LoVo (cell line): Measurements from ENCODE around the gene DTX2.
"Not testable (repeated sequence)": the region's sequence is repeated elsewhere in the genome, so short reads cannot be mapped to it uniquely, and the experiment has no call there.

Experiments
- DNase-seq: peaks from one replicate; pipeline ENCODE4 v3.0.0-alpha.2; 2016; ENCODE audit warnings: low spot score

Gene DTX2

DNA sequence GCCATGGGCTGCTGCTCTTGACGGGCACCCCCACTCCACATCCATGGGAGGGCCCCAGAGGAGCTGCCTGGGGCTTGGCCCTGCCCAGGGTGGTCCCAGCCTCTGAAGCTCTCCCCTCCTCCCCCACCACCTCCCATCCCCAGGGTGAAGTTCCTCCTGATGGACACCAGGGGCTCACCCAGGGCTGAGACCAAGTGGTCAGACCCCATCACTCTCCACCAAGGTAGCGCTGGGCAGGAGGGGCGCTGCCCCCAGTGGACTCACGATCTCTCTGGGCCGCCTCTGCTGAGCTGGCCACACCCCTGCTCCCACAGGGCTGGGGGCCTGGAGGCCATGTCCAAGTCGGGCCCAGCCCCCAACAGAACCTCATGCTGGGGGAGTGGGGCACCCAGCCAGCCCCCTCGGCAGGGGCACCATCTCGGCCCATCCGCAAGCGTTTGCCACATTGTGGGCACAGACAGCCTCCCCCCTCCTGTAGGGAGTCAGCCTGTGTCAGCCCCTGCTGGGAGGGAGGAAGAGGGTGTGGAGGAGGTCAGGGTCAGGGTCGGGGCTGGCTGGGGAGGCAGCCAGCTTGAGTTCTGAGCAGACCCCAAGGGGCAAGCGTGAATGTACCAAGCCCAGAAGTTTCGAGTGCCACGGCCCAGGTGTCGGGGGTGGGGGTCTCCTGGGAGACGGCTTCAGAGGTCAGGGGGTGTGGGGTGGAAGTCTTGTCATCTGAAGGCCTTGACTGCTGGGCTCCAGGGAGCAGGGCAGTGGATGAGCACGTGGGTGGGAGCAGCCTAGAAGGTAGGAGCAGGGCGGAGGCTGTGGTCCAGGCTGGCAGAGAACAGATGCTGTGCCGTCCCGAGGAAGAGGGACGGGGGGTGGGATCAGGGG lies 51.7 kb downstream of the DTX2 start:
- no peak for DNase-seq

DNA sequence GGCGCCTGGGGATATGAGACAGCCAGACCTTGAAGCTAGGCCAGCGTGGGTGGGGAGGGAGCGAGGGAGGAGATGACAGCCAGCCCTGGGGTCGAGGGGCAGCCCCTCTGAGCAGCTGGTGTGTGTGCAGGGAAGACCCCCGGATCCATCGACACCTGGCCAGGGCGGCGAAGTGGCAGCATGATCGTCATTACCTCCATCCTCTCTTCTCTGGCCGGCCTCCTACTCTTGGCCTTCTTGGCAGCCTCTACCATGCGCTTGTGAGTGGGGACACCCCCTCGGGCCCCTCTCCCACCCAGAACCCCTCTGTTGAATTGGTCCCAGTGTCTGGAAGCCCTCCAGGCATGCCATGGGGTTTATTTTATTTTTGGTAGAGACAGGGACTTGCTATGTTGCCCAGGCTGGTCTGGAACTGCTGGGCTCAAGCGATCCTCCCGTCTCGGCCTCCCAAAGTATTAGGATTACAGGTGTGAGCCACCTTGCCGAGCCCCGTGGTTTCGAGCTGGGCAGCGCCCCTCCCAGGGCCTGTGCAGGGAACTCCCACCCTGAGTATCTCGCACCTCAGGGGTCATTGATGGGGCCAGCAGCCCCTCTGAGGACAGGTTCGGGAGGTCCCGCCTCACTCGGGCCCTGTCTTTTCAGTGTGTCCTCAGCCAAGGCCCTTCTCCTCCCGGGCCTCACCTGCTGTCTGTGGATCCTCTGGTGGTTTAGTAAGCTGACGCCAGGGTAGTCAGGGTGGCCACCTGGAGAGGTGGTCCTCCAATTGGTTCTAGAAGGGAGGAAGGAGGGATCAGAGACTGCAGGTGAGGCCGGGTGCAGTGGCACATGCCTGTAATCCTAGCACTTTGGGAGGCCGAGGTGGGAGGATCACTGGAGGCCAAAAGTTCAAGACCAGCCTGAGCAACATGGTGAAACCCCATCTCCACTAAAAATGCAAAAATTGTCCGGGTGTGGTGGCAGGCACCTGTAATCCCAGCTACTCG lies 52.6 kb downstream of the DTX2 start:
- DNase-seq = no peak

DNA sequence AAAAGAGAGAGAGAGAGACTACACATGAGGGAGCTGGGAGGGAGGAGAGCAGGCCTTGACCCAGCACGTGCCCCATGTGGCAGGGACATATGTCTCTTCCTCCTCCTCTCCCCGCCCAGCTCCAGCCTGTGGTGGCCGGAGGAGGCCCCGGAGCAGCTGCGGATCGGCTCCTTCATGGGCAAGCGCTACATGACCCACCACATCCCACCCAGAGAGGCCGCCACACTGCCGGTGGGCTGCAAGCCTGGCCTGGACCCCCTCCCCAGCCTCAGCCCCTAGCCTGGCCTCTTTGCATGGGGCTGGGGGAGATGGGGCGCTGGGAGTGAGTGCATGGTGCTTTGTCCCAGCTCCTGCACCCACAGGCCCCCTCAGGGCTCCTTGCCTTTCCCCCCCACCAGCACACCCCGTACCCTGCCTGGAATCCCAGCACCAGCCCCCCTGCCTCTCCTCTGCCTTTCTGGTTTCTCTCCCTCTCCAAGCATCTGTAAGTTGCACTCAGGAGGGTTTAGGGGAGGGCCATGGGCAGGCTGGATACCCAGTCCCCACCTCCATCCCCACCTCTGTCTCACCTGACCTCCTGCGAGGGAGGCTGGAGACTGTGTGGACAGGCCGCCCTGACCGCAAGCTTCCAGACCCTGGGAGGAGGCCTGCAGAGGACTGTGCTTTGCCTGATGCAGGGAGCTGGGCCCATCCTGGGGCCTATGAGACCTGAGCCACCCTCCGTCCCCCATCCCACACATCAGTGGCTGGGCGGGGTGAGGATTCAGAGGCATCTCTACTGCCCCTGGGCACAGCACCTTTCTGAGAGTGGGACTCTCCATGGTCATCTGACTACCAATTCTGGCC lies 53.6 kb downstream of the DTX2 start:
- DNase-seq = no peak

DNA sequence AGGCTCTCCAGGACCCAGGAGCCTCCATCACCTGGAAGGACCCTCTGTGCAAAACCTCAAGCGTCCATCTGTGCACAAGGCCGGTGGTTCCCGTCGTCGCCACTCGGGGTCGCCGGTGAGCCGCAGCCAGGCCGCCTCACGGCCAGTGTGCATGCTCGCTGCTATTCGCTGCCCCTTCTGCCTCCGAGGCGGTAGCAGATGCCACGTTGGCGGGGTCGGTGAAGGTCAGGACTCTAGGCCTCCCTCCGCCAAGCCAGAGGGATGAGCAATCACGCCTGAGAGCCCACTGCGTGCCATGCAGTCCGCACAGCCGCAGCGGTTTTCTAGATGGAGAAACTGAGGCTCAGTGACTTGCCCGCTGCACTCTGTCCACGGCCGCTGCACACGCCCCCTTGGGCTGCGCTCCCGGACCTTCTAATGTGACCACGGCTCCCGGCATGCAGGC lies 54.5 kb downstream of the DTX2 start:
- no peak for DNase-seq

DNA sequence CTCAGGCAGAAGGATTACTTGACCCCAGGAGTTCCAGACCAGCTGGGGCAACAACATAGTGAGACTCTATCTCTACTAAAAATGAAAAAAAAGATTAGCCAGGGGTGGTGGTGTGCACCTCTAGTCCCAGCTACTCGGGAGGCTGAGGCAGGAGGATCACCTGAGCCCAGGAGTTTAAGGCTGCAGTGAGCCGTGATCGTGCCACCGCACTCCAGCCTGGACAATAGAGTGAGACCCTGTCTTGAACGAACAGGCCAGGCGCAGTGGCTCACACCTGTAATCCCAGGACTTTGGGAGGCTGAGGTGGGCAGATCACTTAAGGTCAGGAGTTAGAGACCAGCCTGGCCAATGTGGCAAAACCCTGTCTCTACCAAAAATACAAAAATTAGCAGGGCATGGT lies 55.4 kb downstream of the DTX2 start:
- DNase-seq = not testable (repeated sequence)

DNA sequence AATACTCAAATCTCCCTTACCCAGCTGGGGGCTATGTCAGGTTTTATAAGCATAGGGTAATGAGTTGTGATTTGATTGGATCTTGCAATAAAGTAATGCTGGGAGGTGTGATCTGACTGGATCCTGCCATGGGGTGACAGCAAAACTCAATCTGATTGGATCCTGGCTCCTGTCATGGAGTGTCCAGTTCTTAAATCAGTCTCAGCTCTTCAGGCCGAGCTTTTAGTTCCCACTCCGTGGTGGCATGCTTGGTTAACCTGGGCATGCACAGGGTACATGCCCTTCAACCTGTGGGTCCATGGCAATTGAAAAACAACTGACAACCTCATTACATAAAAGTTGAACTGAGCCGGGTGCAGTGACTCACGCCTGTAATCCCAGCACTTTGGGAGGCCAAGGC lies 64.7 kb downstream of the DTX2 start:
- DNase-seq = not testable (repeated sequence)

DNA sequence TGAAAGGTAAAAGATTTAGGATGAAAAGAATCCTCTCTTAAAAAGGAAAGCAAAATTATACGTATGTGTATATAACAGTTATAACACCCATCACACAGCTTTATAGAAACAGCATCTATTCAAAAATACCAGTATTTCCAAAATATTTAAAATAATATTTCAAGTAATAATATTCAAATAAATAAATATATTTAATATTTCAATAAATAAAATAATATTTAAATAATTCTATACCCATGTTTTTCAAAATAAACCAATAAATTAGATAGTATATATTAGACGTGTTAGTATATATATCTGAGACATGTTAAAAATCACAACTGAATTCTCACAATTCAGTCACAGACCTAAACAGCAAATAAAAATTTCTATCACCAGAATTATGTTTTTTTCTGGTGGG lies 70.1 kb downstream of the DTX2 start:
- DNase-seq = not testable (repeated sequence)

DNA sequence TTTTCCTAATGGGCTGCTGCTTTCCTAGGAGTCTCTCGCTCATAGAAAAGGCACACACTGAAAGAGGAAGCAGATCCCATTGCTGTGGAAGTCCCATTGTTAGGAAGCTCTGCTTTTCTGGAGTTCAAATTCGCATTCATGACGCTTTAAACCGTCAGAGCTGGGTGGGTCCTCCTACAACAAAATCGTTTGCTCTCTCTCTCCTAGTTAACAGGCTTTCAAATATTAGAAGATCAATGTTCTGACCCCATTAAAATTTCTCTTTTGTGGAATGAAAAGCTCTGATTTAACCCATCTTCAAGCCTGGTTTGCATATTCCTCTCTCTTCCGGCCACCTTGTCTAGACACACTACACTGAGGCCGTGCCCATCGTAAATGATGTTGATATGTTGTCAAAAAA lies 81.7 kb downstream of the DTX2 start, which contains the start of gene SPDYE16:
Gene SPDYE16 (minus strand): TSS at position 101 of the 400 bp plus-strand sequence. CDS start 1,838 bp downstream, outside the sequence.
- DNase-seq = not testable (repeated sequence)

DNA sequence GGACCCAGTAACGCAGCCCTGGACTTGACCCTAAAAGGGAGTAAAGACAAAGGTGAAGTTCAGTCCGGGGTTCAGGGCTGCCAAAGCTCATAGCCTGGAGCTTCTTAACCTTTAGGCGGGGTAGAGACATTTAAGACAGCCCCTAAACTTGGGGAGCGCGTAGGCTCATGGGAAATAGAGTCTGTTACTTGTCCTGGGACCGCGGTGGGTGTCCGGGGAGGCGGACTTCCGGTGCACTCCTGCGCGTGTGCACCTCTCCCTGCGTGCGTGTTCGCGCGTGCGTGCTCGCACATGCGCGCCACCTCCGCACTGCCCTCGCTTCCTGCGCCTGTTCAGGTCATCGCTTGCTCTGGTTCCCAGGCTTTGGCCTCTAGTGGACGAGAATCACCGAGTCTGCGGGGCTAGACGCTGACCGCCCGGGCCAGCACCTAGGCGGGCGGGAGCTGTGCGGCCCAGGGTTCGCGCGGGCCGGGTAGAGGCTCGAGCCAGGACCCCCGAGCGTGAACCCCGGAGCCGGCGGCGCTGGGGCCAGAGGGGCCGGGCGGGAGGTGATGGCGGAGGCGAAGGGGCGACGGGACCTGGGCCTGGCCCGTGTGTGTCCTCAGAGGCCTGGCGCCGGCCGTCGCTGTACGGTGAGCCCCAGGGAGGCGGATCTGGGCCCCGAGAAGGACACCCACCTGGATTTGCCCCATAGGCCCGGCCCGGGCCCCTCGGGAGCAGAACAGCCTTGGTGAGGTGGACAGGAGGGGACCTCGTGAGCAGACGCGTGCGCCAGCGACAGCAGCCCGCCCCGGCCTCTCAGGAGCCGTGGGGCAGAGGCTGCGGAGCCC lies 87.7 kb downstream of the DTX2 start:
- DNase-seq = peak; percentile 93

DNA sequence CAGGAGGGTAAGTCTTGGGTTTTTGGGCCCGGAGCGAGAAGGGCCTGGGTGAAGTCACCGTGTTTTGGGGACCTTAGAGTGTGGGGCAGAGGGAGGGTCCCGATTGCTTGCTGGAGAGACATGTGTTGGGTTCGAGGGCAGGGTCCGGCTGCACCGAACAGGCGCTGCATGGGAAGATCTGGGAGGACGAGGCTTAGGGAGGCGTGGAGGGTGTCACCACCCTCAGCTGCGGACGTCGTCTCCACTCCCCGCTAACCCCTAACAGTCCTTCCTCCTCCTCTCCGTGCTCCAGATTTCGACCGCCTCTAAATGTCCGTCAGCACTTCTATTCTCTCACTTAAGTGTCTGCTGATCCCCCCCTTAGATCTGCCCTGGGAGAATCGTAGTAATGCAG lies 88.3 kb downstream of the DTX2 start:
- not testable (repeated sequence) for DNase-seq

DNA sequence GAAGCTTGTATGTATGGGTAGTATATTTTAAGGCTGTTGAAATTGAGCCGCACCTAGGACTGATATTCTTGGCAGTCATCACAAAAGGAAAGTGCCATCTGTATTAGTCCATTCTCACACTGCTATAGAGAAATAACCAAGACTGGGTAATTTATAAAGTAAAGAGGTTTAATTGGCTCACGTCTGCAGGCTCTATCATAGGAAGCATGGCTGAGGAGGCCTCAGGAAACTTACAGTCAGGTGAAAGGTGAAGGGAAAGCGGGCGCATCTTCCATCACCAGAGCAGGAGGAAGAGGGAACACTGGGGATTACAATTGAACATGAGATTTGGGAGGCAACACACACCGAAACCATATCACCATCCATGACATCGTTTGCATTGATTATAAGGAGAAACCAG lies 90.5 kb downstream of the DTX2 start:
- not testable (repeated sequence) for DNase-seq
